HEK293 (cell line): ENCODE data around the gene EIF5B.

Experiments
- CTCF ChIA-PET: fragments of 350-600 bp; formaldehyde crosslinking; extraction: SDS; loops from one replicate; lab custom pipeline; 2021; ENCODE audit warnings: antibody characterized with exemption; lab: Yijun Ruan, JAX
- POLR2A ChIA-PET: fragments of 300-600 bp; formaldehyde crosslinking; extraction: SDS; loops from one replicate; lab custom pipeline; 2020; ENCODE audit warnings: antibody characterized with exemption, inconsistent platforms; lab: Yijun Ruan, JAX
- H3K27ac ChIP-seq: fragments of 200-500 bp; sonication (Bioruptor generic); 2 replicates; pipeline ENCODE4 v1.5.1; 2014; ENCODE audit warnings: low read depth, low read length, control low read depth, inconsistent platforms; ENCODE audit errors: extremely low read depth
- H3K36me3 ChIP-seq, 2 experiments: fragments of 200-500 bp in 1 of 2; sonication (Bioruptor generic) in 1 of 2; 1 replicate in 1 of 2; 2 replicates in 1 of 2; pipeline ENCODE4 v1.5.1; 2014 to 2017; ENCODE audit warnings: inconsistent platforms in 2 of 2, low read length in 2 of 2; ENCODE audit not compliant: control insufficient read depth in 2 of 2, insufficient read depth in 1 of 2
- H3K4me1 ChIP-seq: fragments of 200-500 bp; sonication (Bioruptor generic); 2 replicates; pipeline ENCODE4 v1.5.1; 2014; ENCODE audit warnings: mild to moderate bottlenecking, low read length, inconsistent platforms; ENCODE audit not compliant: control insufficient read depth, insufficient read depth
- H3K4me3 ChIP-seq: 2 replicates; pipeline ENCODE4 v1.5.1; 2011; ENCODE audit warnings: low read depth, mild to moderate bottlenecking, control low read depth, low read length, moderate library complexity
- H3K9me3 ChIP-seq: fragments of 200-500 bp; sonication (Bioruptor generic); 2 replicates; pipeline ENCODE4 v1.5.1; 2014; ENCODE audit warnings: low read depth, low read length, inconsistent platforms; ENCODE audit not compliant: control insufficient read depth, insufficient read depth
- KLF1 ChIP-seq: fragments of 450-650 bp; formaldehyde crosslinking; IDR thresholded peaks from 2 replicates; pipeline ENCODE4 v1.5.1; 2016; ENCODE audit warnings: missing biosample characterization, missing genetic modification characterization
- PRDM1 ChIP-seq: fragments of 450-650 bp; formaldehyde crosslinking; IDR thresholded peaks from 2 replicates; pipeline ENCODE4; 2016; ENCODE audit warnings: missing biosample characterization, missing genetic modification characterization
- RBAK ChIP-seq: fragments of 450-650 bp; formaldehyde crosslinking; IDR thresholded peaks from 2 replicates; pipeline ENCODE4 v1.5.1; 2016; ENCODE audit warnings: missing biosample characterization, missing genetic modification characterization
- REPIN1 ChIP-seq: fragments of 450-650 bp; formaldehyde crosslinking; IDR thresholded peaks from 2 replicates; pipeline ENCODE4 v1.5.1; 2017; ENCODE audit warnings: missing biosample characterization, missing genetic modification characterization, low read depth
- SETDB1 ChIP-seq: IDR thresholded peaks from one replicate; pipeline ENCODE4 v1.6.1; 2017; ENCODE audit warnings: mild to moderate bottlenecking, low read length, moderate library complexity, mixed read lengths; ENCODE audit not compliant: insufficient read length
- ZBTB11 ChIP-seq: fragments of 450-650 bp; formaldehyde crosslinking; conservative IDR thresholded peaks from 2 replicates; pipeline ENCODE4 v1.5.1; 2016; ENCODE audit warnings: low read depth, missing biosample characterization, missing genetic modification characterization
- ZNF174 ChIP-seq: fragments of 450-650 bp; formaldehyde crosslinking; IDR thresholded peaks from 2 replicates; pipeline ENCODE4 v1.5.0; 2017; ENCODE audit warnings: missing biosample characterization, mild to moderate bottlenecking, missing genetic modification characterization
- ZNF248 ChIP-seq: fragments of 450-650 bp; formaldehyde crosslinking; IDR thresholded peaks from 2 replicates; pipeline ENCODE4 v1.5.1; 2017; ENCODE audit warnings: missing biosample characterization, missing genetic modification characterization
- ZNF335 ChIP-seq: fragments of 450-650 bp; formaldehyde crosslinking; conservative IDR thresholded peaks from 2 replicates; pipeline ENCODE4 v1.5.1; 2016; ENCODE audit warnings: missing biosample characterization, missing genetic modification characterization
- ZNF473 ChIP-seq: fragments of 450-650 bp; formaldehyde crosslinking; IDR thresholded peaks from 2 replicates; pipeline ENCODE4 v1.5.1; 2017; ENCODE audit warnings: missing biosample characterization, missing genetic modification characterization
- ZNF629 ChIP-seq: fragments of 450-650 bp; formaldehyde crosslinking; IDR thresholded peaks from 2 replicates; pipeline ENCODE4 v1.5.1; 2017; ENCODE audit warnings: missing biosample characterization, missing genetic modification characterization
- ZNF707 ChIP-seq: fragments of 450-650 bp; formaldehyde crosslinking; IDR thresholded peaks from 2 replicates; pipeline ENCODE4 v1.5.1; 2016; ENCODE audit warnings: missing biosample characterization, missing genetic modification characterization
- ZNF785 ChIP-seq: fragments of 450-650 bp; formaldehyde crosslinking; IDR thresholded peaks from 2 replicates; pipeline ENCODE4 v1.5.1; 2016; ENCODE audit warnings: missing biosample characterization, missing genetic modification characterization
- TF ChIP-seq, protein P1 (sequence below): fragments of 450-650 bp; formaldehyde crosslinking; IDR thresholded peaks from 2 replicates; pipeline ENCODE4 v1.5.1; 2016; ENCODE audit warnings: missing biosample characterization, missing genetic modification characterization
- TF ChIP-seq, protein P2 (sequence below): fragments of 450-650 bp; IDR thresholded peaks from 2 replicates; pipeline ENCODE4 v1.5.1; 2018; ENCODE audit warnings: missing biosample characterization, missing genetic modification characterization
- TF ChIP-seq, protein P3 (sequence below): fragments of 450-650 bp; formaldehyde crosslinking; IDR thresholded peaks from 2 replicates; pipeline ENCODE4 v1.5.1; 2016; ENCODE audit warnings: missing biosample characterization, missing genetic modification characterization
- TF ChIP-seq, protein P4 (sequence below): fragments of 450-650 bp; formaldehyde crosslinking; IDR thresholded peaks from 2 replicates; pipeline ENCODE4 v1.5.1; 2016; ENCODE audit warnings: missing biosample characterization, missing genetic modification characterization

The EIF5B gene

GRCh38 chr2:99374747-99375146, 37.6 kb downstream of the EIF5B start (continued):
- TF ChIP-seq, protein P1, sequence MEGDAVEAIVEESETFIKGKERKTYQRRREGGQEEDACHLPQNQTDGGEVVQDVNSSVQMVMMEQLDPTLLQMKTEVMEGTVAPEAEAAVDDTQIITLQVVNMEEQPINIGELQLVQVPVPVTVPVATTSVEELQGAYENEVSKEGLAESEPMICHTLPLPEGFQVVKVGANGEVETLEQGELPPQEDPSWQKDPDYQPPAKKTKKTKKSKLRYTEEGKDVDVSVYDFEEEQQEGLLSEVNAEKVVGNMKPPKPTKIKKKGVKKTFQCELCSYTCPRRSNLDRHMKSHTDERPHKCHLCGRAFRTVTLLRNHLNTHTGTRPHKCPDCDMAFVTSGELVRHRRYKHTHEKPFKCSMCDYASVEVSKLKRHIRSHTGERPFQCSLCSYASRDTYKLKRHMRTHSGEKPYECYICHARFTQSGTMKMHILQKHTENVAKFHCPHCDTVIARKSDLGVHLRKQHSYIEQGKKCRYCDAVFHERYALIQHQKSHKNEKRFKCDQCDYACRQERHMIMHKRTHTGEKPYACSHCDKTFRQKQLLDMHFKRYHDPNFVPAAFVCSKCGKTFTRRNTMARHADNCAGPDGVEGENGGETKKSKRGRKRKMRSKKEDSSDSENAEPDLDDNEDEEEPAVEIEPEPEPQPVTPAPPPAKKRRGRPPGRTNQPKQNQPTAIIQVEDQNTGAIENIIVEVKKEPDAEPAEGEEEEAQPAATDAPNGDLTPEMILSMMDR (tag by site-specific recombination) = no peak
- TF ChIP-seq, all 188 proteins: peak for 0

GRCh38 chr2:99376254-99376864, 39.2 kb downstream of the EIF5B start:
- H3K4me3 ChIP-seq = no peak overlapping the region
- TF ChIP-seq ZBTB11 (no peak), ZNF707 (no peak), RBAK (no peak), ZNF629 (tag by site-specific recombination) (no peak), ZNF248 (no peak), ZNF785 (no peak), KLF1 (tag by site-specific recombination) (no peak), SETDB1 (no peak), REPIN1 (tag by site-specific recombination) (no peak), PRDM1 (tag by site-specific recombination) (peak; percentile 86), ZNF335 (tag by site-specific recombination) (no peak), ZNF473 (tag by site-specific recombination) (no peak), ZNF174 (no peak)
- TF ChIP-seq, protein P2, sequence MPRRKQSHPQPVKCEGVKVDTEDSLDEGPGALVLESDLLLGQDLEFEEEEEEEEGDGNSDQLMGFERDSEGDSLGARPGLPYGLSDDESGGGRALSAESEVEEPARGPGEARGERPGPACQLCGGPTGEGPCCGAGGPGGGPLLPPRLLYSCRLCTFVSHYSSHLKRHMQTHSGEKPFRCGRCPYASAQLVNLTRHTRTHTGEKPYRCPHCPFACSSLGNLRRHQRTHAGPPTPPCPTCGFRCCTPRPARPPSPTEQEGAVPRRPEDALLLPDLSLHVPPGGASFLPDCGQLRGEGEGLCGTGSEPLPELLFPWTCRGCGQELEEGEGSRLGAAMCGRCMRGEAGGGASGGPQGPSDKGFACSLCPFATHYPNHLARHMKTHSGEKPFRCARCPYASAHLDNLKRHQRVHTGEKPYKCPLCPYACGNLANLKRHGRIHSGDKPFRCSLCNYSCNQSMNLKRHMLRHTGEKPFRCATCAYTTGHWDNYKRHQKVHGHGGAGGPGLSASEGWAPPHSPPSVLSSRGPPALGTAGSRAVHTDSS (tag by site-specific recombination) = peak; percentile 95
- TF ChIP-seq, protein P3, sequence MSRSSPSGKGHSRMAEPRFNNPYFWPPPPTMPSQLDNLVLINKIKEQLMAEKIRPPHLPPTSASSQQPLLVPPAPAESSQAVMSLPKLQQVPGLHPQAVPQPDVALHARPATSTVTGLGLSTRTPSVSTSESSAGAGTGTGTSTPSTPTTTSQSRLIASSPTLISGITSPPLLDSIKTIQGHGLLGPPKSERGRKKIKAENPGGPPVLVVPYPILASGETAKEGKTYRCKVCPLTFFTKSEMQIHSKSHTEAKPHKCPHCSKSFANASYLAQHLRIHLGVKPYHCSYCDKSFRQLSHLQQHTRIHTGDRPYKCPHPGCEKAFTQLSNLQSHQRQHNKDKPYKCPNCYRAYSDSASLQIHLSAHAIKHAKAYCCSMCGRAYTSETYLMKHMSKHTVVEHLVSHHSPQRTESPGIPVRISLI (tag by site-specific recombination) = no peak
- TF ChIP-seq, protein P4, sequence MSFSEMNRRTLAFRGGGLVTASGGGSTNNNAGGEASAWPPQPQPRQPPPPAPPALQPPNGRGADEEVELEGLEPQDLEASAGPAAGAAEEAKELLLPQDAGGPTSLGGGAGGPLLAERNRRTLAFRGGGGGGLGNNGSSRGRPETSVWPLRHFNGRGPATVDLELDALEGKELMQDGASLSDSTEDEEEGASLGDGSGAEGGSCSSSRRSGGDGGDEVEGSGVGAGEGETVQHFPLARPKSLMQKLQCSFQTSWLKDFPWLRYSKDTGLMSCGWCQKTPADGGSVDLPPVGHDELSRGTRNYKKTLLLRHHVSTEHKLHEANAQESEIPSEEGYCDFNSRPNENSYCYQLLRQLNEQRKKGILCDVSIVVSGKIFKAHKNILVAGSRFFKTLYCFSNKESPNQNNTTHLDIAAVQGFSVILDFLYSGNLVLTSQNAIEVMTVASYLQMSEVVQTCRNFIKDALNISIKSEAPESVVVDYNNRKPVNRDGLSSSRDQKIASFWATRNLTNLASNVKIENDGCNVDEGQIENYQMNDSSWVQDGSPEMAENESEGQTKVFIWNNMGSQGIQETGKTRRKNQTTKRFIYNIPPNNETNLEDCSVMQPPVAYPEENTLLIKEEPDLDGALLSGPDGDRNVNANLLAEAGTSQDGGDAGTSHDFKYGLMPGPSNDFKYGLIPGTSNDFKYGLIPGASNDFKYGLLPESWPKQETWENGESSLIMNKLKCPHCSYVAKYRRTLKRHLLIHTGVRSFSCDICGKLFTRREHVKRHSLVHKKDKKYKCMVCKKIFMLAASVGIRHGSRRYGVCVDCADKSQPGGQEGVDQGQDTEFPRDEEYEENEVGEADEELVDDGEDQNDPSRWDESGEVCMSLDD = no peak
- TF ChIP-seq, all 188 proteins: peak for 2
- H3K9me3 ChIP-seq = no peaks in the 10 kb centered on the region
- H3K27ac ChIP-seq = no peak overlapping the region
- CTCF ChIA-PET = no interaction called here
- H3K36me3 ChIP-seq = peaks cover 70 to 89% of the 10 kb centered on the region in 2 experiments
- no peaks in the 10 kb centered on the region for H3K4me1 ChIP-seq
- POLR2A ChIA-PET = no interaction called here
